IPS-NIHi11 (cell line): ENCODE data around the gene RNF220.

ENCODE experiments used
- DNase-seq: peaks from one replicate; pipeline ENCODE4 v3.0.0; 2012; ENCODE audit warnings: mixed read lengths, low spot score

RNF220 gene

DNA sequence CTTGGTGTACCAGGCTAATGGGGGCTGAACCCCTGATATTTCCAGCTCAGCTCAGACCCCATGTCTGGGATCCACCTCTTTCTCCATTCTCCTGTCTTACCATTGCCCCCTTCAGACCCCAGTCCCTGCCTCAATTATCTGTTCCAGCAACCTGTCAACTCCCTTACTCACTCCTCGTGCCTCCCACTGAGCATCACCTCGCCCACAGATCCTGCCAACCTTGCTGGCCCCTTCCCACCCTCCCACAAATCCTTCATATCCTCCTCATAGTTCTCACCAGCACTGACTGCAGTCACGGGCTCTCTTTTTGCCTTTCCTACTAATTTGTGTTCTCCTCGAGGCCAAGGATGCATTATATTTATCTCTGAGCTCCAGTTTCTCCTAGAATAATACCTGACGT is 206.4 kb downstream of the RNF220 start:
- no peak for DNase-seq

DNA sequence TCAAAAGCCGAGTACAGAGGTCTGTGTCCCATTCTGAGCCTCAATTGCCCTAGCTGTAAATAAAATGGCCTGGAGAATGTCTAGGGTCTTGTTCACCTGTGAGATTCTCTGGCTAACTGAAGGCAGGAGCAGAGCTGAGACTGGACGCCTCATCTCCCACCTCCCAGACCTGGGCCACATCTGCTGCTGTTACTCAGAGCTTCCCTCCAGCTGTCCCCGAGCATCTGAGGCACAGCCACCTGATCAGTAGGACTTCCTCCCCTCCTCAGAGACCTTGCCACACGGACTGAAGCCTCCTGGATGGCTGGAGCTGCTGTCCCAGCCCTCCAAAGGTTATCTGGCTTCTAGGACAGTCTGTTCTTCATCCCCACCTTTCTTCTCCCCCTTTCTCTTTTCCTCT is 206.8 kb downstream of the RNF220 start:
- DNase-seq = no peak

DNA sequence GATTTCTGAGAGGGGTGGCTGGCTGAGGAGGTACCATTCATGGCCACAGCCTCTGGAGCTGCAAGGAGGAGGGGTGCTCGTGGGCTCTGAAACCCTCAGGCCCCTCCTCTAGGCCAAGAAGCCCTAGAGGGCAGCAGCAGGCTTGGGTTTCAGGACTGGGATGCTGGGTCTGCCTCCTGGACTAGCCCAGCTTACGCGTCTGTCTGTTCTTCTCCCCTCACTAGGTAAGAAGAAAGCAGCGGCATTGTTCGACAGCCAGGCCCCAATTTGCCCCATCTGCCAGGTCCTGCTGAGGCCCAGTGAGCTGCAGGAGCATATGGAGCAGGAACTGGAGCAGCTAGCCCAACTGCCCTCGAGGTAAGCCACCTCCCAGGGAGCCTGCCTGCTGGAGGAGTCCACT is 208.9 kb downstream of the RNF220 start:
- no peak for DNase-seq

- peak; percentile 51 for DNase-seq
These were observed 211.4 kb downstream of the RNF220 start for GRCh38 chr1:44616284-44616990.

DNA sequence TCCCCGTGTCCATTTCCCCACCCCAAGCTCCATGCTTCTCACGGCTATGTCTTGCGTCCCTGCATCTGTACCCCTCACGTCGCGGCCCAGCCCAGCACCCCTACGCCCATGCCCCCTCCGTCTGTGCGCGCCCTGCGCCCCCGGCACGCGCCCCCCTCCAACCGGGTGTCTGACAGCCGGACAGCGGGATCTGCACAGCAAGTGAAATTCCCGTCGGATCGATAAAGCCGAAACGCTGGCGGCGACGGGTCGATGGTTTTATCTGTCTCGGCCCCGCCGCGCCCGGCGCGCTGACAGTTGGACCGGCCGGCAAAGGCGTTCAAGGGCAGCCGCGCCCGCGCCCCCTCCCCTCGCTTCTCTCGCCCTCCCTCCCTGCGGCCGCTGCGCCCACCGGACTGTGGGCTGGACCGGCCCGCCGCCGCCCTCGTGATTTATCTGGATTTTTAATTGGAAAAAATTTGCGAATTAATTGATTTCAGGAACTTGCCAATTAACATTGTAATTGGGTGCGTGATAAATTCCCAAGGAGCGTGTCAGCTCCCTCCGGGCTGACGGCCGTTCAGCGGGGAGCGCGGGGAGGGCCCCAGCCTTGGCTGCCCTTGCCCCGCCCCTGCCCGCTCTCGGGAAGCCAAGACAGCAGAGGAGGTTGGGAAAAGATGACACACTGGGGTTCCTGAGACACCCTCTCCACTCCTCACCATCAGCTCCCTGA is 212.1 kb downstream of the RNF220 start:
- DNase-seq = peak; percentile 70

- DNase-seq = peak; percentile 38
These were observed 212.6 kb downstream of the RNF220 start for GRCh38 chr1:44617703-44618029.

- peak; percentile 62 for DNase-seq
These were observed 214.3 kb downstream of the RNF220 start for GRCh38 chr1:44619261-44619900.

GRCh38 chr1:44620072-44620471 is 215.0 kb downstream of the RNF220 start:
- no peak for DNase-seq

GRCh38 chr1:44621841-44622286 is 216.8 kb downstream of the RNF220 start:
- no peak for DNase-seq

DNA sequence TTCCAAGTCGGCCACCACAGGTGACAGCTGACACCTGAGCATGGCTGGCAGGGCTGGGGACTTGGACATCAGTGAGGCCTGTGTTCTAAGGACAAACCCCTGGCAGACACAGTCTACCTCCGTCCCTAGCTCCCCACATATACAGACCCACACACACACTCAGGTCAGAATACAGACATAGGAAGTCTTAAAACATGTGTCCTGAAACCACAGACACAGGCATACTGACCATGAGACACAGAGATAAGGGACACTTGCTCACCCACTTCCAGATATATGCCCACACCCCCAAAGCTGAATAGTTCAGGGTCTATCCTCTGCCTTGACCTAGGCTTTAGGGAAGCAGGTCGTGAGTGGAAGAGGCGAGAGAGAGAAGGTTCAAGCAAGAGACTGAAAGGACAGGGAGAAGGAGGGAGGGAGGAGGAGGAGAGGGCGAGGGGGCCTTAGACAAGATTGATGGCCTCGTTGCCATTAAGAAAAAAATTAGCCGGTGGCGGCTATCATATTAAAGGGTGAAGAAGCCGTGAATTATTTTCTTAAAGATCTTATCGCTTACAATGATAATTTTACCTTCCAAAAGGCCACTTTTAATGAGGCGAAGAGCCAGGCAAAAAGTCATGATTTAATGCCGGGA is 219.3 kb downstream of the RNF220 start:
- DNase-seq = no peak

- no peak for DNase-seq
These were observed 220.3 kb downstream of the RNF220 start for GRCh38 chr1:44625348-44625747.

GRCh38 chr1:44628962-44629756 is 224.1 kb downstream of the RNF220 start:
- DNase-seq = no peak

GRCh38 chr1:44630116-44630515 is 225.1 kb downstream of the RNF220 start:
- no peak for DNase-seq

- DNase-seq = no peak
These were observed 226.2 kb downstream of the RNF220 start for GRCh38 chr1:44631333-44631646.

GRCh38 chr1:44631647-44632539 is 226.8 kb downstream of the RNF220 start:
- peak; percentile 97 for DNase-seq

DNA sequence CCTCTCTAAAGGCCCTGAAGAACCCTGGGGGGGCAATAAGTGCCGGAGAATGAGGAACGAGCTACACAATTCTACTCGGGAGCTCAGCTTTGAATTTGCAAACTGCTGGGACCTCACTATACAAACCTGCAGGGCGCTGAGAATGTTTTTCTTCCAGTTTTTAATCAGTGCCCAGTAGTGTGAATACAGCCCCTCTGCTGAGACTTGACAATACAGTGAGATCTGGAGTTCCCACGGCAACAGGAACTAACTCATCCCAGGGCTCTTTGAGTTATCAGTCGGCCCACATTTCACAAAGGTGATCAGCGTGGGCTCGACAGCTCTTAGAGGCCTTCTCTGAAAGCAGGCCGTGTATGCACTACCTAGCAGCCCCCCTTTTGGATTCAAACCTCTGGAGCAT is 227.5 kb downstream of the RNF220 start:
- DNase-seq = peak; percentile 53

GRCh38 chr1:44634606-44635189 is 229.6 kb downstream of the RNF220 start:
- no peak for DNase-seq

- no peak for DNase-seq
These were observed 230.4 kb downstream of the RNF220 start for GRCh38 chr1:44635439-44635838.

- DNase-seq = no peak
These were observed 231.1 kb downstream of the RNF220 start for GRCh38 chr1:44636083-44636687.
